H4 (cell line): Measurements from ENCODE around the gene SPTBN4. TPM values are rescaled to one million over a fixed set of nuclear protein-coding genes. Genes with fewer than 3 reads are reported as not detected.
"Not testable (repeated sequence)": the region's sequence is repeated elsewhere in the genome, so short reads cannot be mapped to it uniquely, and the experiment has no call there.

Source experiments
- DNase-seq: peaks from one replicate; pipeline ENCODE4 v3.0.0-alpha.2; 2015; ENCODE audit warnings: low spot score
- total RNA-seq: library from RNA; depleted of rRNA; stranded (reverse); fragments of >200 nt; shearing (Covaris generic); gene quantifications from 2 replicates; pipeline ENCODE4 v1.2.3, GENCODE V29; 2014

The SPTBN4 gene
- total RNA-seq, 1 experiment from 2014 or later = 0.56 TPM

- peak; percentile 91 for DNase-seq
Measured at GRCh38 chr19:40464059-40465024, 2.5 kb upstream of the SPTBN4 start.

- peak; percentile 87 for DNase-seq
Measured at GRCh38 chr19:40465025-40465556, 1.7 kb upstream of the SPTBN4 start.

GRCh38 chr19:40465557-40466218, 1.1 kb upstream of the SPTBN4 start, which contains the start of gene BLVRB:
TSS of gene BLVRB (minus strand) at chr19:40465745. CDS start at chr19:40465688, 57 bp downstream.
- peak; percentile 98 for DNase-seq

- no peak for DNase-seq
Measured at GRCh38 chr19:40466219-40466984, 399 bp upstream of the SPTBN4 start.

DNA sequence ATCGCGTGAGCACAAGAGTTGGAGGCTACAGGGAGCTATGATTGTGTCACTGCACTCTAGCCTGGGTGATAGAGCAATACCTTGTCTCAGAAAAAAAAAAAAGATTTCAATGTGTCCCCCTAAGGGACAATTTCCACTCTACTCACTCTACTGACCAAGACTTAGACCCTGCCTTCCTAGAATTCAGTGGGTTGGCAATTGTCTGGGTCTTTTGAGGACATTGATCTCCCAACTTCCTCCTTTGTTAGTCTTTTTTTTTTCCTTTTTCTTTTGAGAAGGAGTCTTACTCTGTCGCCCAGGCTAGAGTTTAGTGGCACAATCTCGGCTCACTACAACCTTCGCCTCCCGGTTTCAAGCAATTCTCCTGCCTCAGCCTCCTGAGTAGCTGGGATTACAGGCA, 2.2 kb downstream of the SPTBN4 start:
- no peak for DNase-seq

DNA sequence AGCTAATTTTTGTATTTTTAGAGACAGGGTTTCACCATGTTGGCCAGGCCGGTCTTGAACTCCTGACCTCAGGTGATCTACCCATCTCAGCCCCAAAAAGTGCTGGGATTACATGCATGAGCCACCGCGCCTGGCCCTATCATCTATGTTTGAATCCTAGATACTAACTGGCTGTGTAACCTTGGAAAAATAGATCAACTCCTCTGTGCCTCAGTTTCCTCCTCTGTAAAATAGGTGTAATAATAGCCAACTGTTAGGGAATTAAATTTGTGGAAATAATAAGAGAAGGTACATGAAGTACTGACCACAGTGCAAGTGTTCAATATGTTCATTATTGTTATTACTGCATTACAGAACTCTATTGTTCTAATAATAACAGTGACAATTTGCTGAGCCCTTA, 4.3 kb downstream of the SPTBN4 start:
- no peak for DNase-seq

DNA sequence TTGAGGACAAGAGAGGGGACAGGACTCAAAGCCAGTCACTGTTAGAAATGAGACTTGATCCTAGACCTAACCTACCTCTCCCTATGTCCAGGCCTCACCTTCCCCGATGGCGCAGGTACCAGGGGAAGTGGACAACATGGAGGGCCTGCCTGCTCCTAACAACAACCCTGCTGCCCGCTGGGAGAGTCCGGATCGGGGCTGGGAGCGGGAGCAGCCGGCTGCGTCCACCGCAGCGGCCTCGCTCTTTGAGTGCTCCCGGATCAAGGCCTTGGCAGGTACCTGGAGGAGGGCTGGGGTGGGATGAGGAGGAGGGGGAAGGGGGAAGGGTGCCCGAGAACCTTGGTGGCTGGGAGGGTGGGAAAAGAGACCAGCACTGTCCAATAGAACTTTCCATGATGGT, 5.7 kb downstream of the SPTBN4 start:
- DNase-seq = no peak

GRCh38 chr19:40474737-40475136, 7.9 kb downstream of the SPTBN4 start:
- DNase-seq = no peak

DNA sequence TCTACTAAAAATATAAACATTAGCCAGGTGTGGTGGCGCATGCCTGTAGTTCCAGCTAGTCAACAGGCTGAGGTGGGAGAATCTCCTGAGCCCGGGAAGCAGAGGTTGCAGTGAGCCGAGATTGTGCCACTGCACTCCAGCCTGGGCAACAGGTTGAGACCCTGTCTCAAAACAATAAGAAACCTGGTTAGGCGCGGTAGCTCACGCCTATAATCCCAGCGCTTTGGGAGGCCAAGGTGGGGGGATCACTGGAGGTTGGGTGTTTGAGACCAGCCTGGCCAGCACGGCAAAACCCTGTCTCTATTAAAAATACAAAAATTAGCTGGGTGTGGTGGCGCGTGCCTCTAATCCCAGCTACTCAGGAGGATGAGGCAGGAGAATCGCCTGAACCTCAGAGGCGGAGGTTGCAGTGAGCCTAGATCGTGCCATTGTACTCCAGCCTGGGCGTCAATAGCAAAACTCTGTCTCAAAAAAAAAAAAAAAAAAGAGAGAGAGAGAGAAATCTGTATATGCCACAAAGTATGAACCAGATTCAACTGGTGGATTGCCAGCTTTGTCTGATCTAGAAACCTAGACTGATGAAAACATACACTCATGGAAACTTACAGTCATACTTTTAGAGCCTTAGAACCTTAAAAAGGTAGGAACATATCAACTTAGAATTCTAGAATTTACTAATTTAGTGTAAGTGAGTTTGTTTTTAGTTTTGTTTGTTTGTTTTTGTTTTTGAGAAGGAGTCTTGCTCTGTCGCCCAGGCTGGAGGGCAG, 9.3 kb downstream of the SPTBN4 start:
- not testable (repeated sequence) for DNase-seq

- DNase-seq = no peak
Measured at GRCh38 chr19:40486017-40486416, 19.2 kb downstream of the SPTBN4 start.

- DNase-seq = no peak
Measured at GRCh38 chr19:40489882-40490230, 23.1 kb downstream of the SPTBN4 start.

- DNase-seq = no peak
Measured at GRCh38 chr19:40492274-40492673, 25.5 kb downstream of the SPTBN4 start.

DNA sequence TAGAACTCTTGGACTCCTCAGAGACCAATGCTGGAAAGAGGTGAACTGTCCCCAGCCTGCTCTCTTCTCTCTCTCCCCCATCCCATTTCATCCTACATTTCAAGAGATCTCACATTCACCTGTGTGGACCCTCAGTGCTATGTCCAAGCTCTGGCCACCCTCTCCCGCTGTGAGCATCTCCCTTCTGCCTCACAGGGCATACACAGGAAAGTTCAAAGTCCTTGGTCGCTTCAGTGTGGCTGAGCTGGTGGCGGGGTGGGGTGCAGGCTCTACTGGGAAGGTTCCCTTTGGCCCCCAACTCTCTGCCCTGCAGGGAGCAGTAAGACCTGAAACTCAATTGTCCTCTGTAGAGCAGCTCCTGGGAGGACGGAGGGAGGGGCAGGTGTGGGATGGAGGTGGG, 27.0 kb downstream of the SPTBN4 start:
- DNase-seq = no peak

DNA sequence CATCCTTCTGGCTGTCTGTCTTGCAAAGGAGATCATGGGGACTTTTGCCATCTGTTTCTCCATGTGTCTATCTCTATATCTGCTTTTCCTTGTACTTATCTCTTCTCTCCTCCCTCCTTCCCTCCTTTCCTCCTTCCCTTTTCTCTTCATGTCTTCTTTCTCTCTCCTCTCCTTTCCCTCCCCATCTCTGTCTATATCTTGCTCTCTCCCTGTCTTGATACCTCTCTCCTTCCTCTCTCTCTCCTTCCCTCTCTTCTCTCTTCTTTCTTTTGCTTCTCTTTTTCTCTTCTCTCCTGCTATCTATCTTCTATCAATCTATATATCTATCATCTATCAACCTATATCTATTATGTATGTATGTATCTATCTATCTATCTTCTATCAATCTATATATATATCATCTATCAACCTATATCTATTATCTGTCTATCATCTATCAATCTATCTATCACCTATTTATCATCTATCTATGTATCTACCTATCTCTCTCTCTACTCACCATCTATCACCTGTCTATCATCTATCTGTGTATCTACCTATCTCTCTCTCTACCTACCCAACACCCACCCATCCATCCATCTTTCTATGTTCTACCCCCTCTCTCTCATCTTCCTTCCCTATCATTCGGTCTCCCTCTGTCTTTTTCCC, 27.5 kb downstream of the SPTBN4 start:
- DNase-seq = no peak

GRCh38 chr19:40497214-40497613, 30.4 kb downstream of the SPTBN4 start:
- DNase-seq = no peak

DNA sequence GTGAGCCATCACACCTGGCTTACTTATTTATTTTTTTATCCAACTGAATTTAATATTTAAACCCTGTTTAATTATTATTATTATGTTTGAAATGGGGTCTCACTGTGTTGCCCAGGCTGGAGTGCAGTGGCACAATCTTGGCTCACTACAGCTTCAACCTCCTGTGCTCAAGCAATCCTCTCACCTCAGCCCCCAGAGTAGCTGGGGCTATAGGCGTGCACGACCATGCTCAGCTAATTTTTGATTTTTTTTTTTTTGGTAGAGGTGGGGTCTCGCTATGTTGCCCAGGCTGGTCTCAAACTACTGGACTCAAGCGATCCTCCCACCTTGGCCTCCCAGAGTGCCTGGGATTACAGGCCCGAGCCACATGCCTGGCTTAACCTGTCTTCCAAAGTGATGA, 32.5 kb downstream of the SPTBN4 start:
- no peak for DNase-seq

GRCh38 chr19:40500678-40501530, 34.1 kb downstream of the SPTBN4 start:
- not testable (repeated sequence) for DNase-seq

GRCh38 chr19:40501599-40501998, 34.8 kb downstream of the SPTBN4 start:
- DNase-seq = no peak

- DNase-seq = no peak
Measured at GRCh38 chr19:40502081-40502480, 35.3 kb downstream of the SPTBN4 start.
